ENCODE data around the gene CCDC61. TPM values are rescaled to one million over a fixed set of nuclear protein-coding genes. Genes with fewer than 3 reads are reported as not detected.
A peak's percentile ranks its signal among the peaks of the same experiment; 100 is the strongest.

CCDC61 gene
- total and polyA plus RNA-seq, 2 donors (not counting 1 experiment from before 2014, with no cell fraction given) = 20.6 to 30.1 TPM

DNA sequence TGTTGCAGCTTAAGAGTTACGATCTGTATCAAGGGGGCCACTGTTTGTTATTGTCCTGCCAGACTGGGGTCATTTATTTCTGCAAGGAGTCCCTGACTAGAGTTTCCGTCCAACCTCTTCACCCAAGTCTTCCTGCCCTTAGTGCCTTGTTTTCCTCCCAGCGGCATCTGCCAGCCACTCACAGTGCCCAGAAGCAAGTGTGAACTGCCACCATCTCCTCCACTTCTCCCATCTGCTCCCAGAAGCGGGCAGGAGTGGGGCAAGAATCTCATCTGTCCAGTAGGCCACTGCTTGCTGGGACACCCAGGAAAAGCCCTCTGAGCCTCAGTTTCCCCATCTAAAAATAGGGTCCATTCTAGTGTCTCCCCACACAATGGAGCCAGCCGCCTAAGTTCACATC lies 25.6 kb upstream of the CCDC61 start:
- Histone ChIP-seq H3K4me3 (ENCODE audit: control extremely low read depth in 1 of 5, extremely low read depth in 1 of 5, insufficient read depth in 1 of 5, low read depth in 2 of 5, low read length in 4 of 5) (no peak overlapping the region), H3K9ac (ENCODE audit: low read length) (no peak overlapping the region), H4K20me1 (ENCODE audit: control insufficient read depth, insufficient read depth, low read length, poor library complexity, severe bottlenecking) (no peaks in the 10 kb centered on the region), H3K27ac (ENCODE audit: low read length in 2 of 2) (no peak overlapping the region), H2AFZ (ENCODE audit: insufficient read depth, low read depth, low read length, poor library complexity, severe bottlenecking) (no peak overlapping the region), H3K27me3 (replicated peaks in 1 of 4; ENCODE audit: control extremely low read depth in 1 of 4, control insufficient read depth in 3 of 4, insufficient read depth in 4 of 4, low read length in 3 of 4) (peaks cover 0 to 45% (median 25%) of the 10 kb centered on the region in 4 experiments), H3K9me3 (ENCODE audit: control extremely low read depth in 1 of 3, control insufficient read depth in 2 of 3, insufficient read depth in 1 of 3, low read length in 2 of 3) (peaks cover 0 to 30% (median 3%) of the 10 kb centered on the region in 3 donors), H3K36me3 (replicated peaks in 1 of 2; ENCODE audit: control extremely low read depth in 1 of 2, control insufficient read depth in 1 of 2, extremely low read depth in 1 of 2, insufficient read depth in 2 of 2, low read length in 1 of 2) (no peaks in the 10 kb centered on the region), H3K4me1 (ENCODE audit: control insufficient read depth in 2 of 2, insufficient read depth in 2 of 2, low read length in 2 of 2) (peaks cover 26 to 30% of the 10 kb centered on the region in 2 donors), H3K79me2 (ENCODE audit: control insufficient read depth, insufficient read depth, low read length) (no peaks in the 10 kb centered on the region), H3K4me2 (replicated peaks; ENCODE audit: low read depth, low read length, poor library complexity, severe bottlenecking) (no peak overlapping the region)
- intact Hi-C loops (cut with micrococcal nuclease) = no loop called here
- peaks cover 63% of the 10 kb centered on the region for H3K27me3 Mint-ChIP-seq
- H3K27ac Mint-ChIP-seq = peak overlapping the region; percentile 21
- 63% methylated on average over 3 of the region's 5 CpGs for WGBS (ENCODE audit: insufficient coverage)
- DNase-seq (no peak), ATAC-seq (ENCODE audit: low read depth) (no peak)
- H3K4me1 Mint-ChIP-seq = peaks cover 18% of the 10 kb centered on the region
- POLR2A ChIA-PET = interaction anchor here (0.6 kb wide), 1 partner anchor 976 kb away, joined by 5 read pairs; no protein-coding TSS in a partner anchor
- CTCF ChIA-PET = no interaction called here
- no peak for TF ChIP-seq EZH2 (IDR thresholded peaks at IDR 0.05; ENCODE audit: borderline replicate concordance, insufficient read depth, low read depth, low read length, poor library complexity, severe bottlenecking)
- TF ChIP-seq, protein P1, sequence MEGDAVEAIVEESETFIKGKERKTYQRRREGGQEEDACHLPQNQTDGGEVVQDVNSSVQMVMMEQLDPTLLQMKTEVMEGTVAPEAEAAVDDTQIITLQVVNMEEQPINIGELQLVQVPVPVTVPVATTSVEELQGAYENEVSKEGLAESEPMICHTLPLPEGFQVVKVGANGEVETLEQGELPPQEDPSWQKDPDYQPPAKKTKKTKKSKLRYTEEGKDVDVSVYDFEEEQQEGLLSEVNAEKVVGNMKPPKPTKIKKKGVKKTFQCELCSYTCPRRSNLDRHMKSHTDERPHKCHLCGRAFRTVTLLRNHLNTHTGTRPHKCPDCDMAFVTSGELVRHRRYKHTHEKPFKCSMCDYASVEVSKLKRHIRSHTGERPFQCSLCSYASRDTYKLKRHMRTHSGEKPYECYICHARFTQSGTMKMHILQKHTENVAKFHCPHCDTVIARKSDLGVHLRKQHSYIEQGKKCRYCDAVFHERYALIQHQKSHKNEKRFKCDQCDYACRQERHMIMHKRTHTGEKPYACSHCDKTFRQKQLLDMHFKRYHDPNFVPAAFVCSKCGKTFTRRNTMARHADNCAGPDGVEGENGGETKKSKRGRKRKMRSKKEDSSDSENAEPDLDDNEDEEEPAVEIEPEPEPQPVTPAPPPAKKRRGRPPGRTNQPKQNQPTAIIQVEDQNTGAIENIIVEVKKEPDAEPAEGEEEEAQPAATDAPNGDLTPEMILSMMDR (IDR thresholded peaks at IDR 0.05) = no peak
- no peaks in the 10 kb centered on the region for H3K9me3 Mint-ChIP-seq (ENCODE audit: insufficient read depth)
- no peak overlapping the region for H3K4me3 Mint-ChIP-seq

DNA sequence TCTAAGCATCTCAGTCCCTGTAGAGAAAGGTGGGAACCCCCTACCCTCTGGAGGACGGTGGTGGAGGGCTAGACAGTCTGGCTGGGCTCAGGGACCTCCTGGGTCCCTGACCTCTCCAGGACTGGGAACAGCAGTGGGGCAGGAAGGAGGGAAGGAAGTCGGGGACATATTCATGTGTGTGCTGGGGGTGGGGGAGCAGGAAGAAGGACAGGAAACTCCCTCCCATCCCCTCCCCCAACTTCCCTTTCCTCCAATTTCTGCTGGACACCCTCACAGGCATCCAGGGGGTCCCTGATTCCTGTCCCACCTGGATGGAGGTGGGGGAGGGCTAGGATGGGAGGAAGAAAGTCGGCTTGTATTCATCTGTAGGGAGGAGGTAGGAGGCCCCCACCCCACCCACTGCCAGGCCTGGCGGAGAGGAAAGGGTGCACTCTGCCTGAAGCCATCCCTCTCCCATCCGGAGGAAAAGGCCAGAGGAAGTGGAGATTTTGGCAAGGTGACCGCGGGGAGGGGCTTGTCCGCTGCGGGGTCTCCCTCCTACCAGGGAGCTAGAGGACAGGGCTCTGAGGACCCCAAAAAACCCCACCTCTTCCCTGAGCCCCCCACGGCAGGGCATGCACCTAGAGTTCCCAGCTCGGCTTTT lies 23.9 kb upstream of the CCDC61 start:
- peak overlapping the region; percentile 66 for H3K4me3 Mint-ChIP-seq
- Histone ChIP-seq H3K9ac (ENCODE audit: low read length) (peak overlapping the region; percentile 11), H3K36me3 (replicated peaks in 1 of 2; ENCODE audit: control extremely low read depth in 1 of 2, control insufficient read depth in 1 of 2, extremely low read depth in 1 of 2, insufficient read depth in 2 of 2, low read length in 1 of 2) (no peaks in the 10 kb centered on the region), H3K4me1 (ENCODE audit: control insufficient read depth in 2 of 2, insufficient read depth in 2 of 2, low read length in 2 of 2) (peaks cover 26 to 30% of the 10 kb centered on the region in 2 donors), H3K79me2 (ENCODE audit: control insufficient read depth, insufficient read depth, low read length) (no peaks in the 10 kb centered on the region), H2AFZ (ENCODE audit: insufficient read depth, low read depth, low read length, poor library complexity, severe bottlenecking) (no peak overlapping the region), H3K9me3 (ENCODE audit: control extremely low read depth in 1 of 3, control insufficient read depth in 2 of 3, insufficient read depth in 1 of 3, low read length in 2 of 3) (peaks cover 0 to 33% (median 3%) of the 10 kb centered on the region in 3 donors), H3K4me3 (ENCODE audit: control extremely low read depth in 1 of 5, extremely low read depth in 1 of 5, insufficient read depth in 1 of 5, low read depth in 2 of 5, low read length in 4 of 5) (no peak overlapping the region), H3K4me2 (replicated peaks; ENCODE audit: low read depth, low read length, poor library complexity, severe bottlenecking) (peak overlapping the region; percentile 60), H3K27me3 (replicated peaks in 1 of 4; ENCODE audit: control extremely low read depth in 1 of 4, control insufficient read depth in 3 of 4, insufficient read depth in 4 of 4, low read length in 3 of 4) (peaks cover 0 to 60% (median 37%) of the 10 kb centered on the region in 4 experiments), H4K20me1 (ENCODE audit: control insufficient read depth, insufficient read depth, low read length, poor library complexity, severe bottlenecking) (no peaks in the 10 kb centered on the region), H3K27ac (ENCODE audit: low read length in 2 of 2) (no peak overlapping the region)
- ChIA-PET POLR2A (no interaction called here), CTCF (no interaction called here)
- H3K27ac Mint-ChIP-seq = no peak overlapping the region
- no peak for TF ChIP-seq EZH2 (IDR thresholded peaks at IDR 0.05; ENCODE audit: borderline replicate concordance, insufficient read depth, low read depth, low read length, poor library complexity, severe bottlenecking)
- TF ChIP-seq, protein P1 (IDR thresholded peaks at IDR 0.05) = no peak
- DNase-seq = peak; percentile 30
- ATAC-seq (ENCODE audit: low read depth) = no peak
- intact Hi-C loops (cut with micrococcal nuclease) = no loop called here
- 6% methylated on average over 6 of the region's 11 CpGs for WGBS (ENCODE audit: insufficient coverage)
- peaks cover 68% of the 10 kb centered on the region for H3K27me3 Mint-ChIP-seq
- H3K4me1 Mint-ChIP-seq = peaks cover 18% of the 10 kb centered on the region
- H3K9me3 Mint-ChIP-seq (ENCODE audit: insufficient read depth) = no peaks in the 10 kb centered on the region

Data from B cell (primary cell).